Left lobe of liver (tissue), 2 donors: ENCODE measurements around the gene ASAH2. TPM values are rescaled to one million over a fixed set of nuclear protein-coding genes. Genes with fewer than 3 reads are reported as not detected.
A peak's percentile ranks its signal among the peaks of the same experiment; 100 is the strongest.
"Not testable (repeated sequence)": the region's sequence is repeated elsewhere in the genome, so short reads cannot be mapped to it uniquely, and the experiment has no call there.

Source experiments
- ATAC-seq: fragments of 200-7000 bp; cut with Tn5 transposase; one replicate; pipeline ENCODE4 v1.9.1; 2020; ENCODE audit warnings: mild to moderate bottlenecking, moderate library complexity
- DNase-seq: peaks from one replicate; pipeline ENCODE4 v3.0.0-alpha.2; 2020; ENCODE audit warnings: low spot score
- total RNA-seq: library from RNA; stranded (reverse); gene quantifications from one replicate; pipeline ENCODE4 v1.2.1, GENCODE V29; 2021
- donor health status: DM: no; HTN: no; CAD: no; lungs with moderate emphysema.
- donor health status: DM: no; HTN: yes; CAD: no.

The ASAH2 gene
- total RNA-seq: 2.5 TPM

GRCh38 chr10:50251394-50251793, at the start of gene ASAH2:
Gene ASAH2 (minus strand): TSS chr10:50251516. CDS start chr10:50248610, 2,906 bp downstream.
- ATAC-seq (peak; percentile 41), DNase-seq (no peak)

- DNase-seq (no peak), ATAC-seq (no peak)
Observed at GRCh38 chr10:50299948-50300669, 48.8 kb upstream of the ASAH2 start.

GRCh38 chr10:50295367-50295766, 44.1 kb upstream of the ASAH2 start:
- DNase-seq: no peak

GRCh38 chr10:50294582-50294981, 43.3 kb upstream of the ASAH2 start:
- no peak for ATAC-seq
- no peak for DNase-seq

More at GRCh38 chr10:50295367-50295766, 44.1 kb upstream of the ASAH2 start:
- no peak for ATAC-seq

- ATAC-seq (no peak), DNase-seq (no peak)
Observed at GRCh38 chr10:50293513-50294313, 42.4 kb upstream of the ASAH2 start.

- DNase-seq (no peak), ATAC-seq (peak; percentile 43)
Observed at GRCh38 chr10:50291261-50291850, 40.0 kb upstream of the ASAH2 start.

DNA sequence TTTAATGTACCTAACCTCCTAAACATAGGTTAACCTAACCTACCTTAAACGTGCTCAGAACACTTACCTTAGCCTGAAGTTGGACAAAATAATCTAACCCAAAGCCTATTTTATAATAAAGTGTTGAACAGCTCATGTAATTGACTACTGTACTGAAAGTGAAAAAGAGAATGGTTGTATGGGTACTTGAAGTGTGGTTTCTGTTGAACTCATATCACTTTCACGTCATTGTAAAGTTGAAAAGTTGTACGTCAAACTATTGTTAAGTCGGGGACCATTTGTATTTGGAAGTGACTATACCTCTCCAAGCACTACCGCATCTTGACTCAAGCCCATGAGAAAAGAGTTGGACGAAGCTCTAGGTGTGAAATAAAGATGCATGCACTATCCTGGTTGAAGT, 37.9 kb upstream of the ASAH2 start:
- ATAC-seq (no peak), DNase-seq (no peak)

- peak; percentile 81 for ATAC-seq
- peak; percentile 60 for DNase-seq
Observed at GRCh38 chr10:50286996-50287803, 35.9 kb upstream of the ASAH2 start.

DNA sequence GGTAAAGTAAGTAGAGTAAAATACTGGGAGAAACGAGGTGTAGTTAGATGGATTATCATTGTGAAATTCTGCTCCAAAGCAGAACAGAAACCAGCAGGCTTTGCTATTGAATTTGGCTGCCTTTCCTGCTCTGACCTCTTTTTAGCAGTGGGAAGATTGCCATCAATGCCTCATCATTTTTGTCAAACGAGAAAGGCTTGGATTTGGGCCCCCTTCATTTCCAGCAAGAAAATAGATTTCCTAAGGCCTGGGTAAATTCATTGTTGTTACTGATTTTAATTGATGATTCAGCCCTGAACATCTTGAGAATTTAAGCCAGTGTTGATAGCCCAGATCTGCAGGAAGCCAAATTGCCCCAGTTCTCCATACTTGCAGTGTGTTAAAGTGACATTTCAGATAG, 35.2 kb upstream of the ASAH2 start:
- peak; percentile 84 for ATAC-seq
- no peak for DNase-seq

DNA sequence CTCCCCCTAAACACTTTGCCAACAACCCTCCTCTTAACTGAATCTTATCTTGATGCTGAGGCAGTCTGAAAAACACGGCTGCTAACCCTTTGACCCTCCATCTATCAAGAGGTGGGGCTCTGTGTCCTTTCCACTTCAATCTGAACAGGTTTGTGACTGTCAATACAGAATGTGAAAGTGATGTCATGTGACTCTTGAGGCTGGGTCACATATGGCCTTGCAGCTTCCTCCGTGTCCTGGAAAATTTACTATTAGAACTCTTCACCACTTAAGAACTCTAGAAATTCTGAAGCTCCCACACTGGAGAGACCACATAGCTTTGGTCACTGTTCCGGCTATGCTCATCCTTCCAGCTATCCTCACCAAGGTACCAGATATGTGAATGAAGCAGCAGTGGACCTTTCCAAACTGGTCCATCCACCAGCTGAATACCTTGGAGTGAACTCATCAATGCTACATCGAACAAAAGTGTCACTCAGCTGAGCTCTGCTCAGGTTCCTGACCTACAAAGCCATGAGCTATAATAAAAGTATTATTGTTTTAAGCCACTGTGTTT, 30.7 kb upstream of the ASAH2 start:
- ATAC-seq (no peak), DNase-seq (no peak)

- no peak for ATAC-seq
- DNase-seq: no peak
Observed at GRCh38 chr10:50281210-50281966, 30.1 kb upstream of the ASAH2 start.

DNA sequence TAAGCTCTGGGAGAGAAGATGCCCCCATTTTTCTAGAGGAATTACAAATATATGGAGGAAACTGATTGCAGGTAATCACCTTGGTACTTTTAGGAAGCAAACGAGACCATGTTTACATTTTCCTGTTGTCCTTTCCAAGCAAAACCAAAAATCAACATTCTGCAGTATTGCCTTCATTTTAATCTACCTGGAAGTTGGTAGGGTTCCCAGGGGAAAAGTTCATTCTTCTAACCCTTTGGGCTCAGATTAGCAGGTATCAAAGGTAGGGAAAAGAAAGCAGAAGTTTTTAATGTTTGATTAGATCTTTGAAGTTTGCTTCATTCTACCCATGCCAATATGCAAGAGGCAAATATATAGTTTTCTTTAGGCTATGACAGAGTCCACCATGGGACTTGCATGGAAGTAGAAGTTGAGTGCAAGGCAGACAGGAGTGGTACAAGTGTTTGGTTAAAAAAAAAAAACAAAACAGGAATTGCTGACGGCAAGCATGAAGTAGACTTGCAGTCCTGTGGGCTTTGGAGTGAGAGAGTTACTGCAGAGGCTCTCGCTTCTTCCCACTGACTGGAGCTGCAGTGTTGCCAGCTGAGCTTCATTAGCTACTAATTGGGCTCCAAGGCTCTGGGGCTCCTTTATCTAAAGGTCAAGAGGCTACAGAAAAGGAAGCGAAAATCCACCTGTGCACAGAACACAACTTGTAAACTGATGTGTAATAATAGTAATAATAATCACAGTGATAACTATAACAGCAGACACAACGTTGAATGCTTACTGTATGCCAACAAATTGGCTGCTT, 28.9 kb upstream of the ASAH2 start:
- ATAC-seq (peak; percentile 71), DNase-seq (no peak)

- ATAC-seq: peak; percentile 76
- no peak for DNase-seq
Observed at GRCh38 chr10:50279489-50279888, 28.2 kb upstream of the ASAH2 start.

- DNase-seq: peak; percentile 53
- ATAC-seq: peak; percentile 82
Observed at GRCh38 chr10:50275650-50276235, 24.4 kb upstream of the ASAH2 start.

DNA sequence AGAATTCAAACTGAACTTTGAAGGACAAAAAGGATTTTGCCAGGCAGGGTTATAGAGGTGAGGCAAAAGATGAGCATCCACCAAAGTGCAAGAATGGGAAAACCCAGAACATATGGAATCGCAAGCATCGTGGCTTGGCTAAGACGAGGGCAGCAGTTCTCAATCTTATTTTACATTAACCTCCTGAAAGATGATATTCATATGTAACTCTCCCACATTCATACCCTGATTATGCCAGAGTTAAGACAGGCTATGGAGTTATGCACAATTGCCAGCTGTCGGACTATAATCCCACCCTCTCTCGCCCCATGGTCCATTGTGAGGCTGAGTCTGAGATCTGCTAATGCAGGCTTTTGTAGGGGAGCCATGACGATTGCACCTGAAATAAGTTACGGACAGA, 21.2 kb upstream of the ASAH2 start:
- no peak for ATAC-seq
- DNase-seq: no peak

GRCh38 chr10:50271564-50272250, 20.4 kb upstream of the ASAH2 start:
- ATAC-seq: no peak
- no peak for DNase-seq

- DNase-seq, ATAC-seq: not testable (repeated sequence)
Observed at GRCh38 chr10:50267877-50268276, 16.6 kb upstream of the ASAH2 start.

GRCh38 chr10:50262625-50263024, 11.3 kb upstream of the ASAH2 start:
- ATAC-seq, DNase-seq: not testable (repeated sequence)
